HG02981 (cell line): ENCODE results near the gene MYBL2.
A peak's percentile ranks its signal among the peaks of the same experiment; 100 is the strongest.
"Not testable (repeated sequence)": the region's sequence is repeated elsewhere in the genome, so short reads cannot be mapped to it uniquely, and the experiment has no call there.

Experiments
- ATAC-seq: cut with Tn5 transposase; IDR thresholded peaks from one replicate; pipeline ENCODE4 v1.9.1; 2021; ENCODE audit warnings: mild to moderate bottlenecking, moderate library complexity; ENCODE audit not compliant: unreplicated experiment

The MYBL2 gene

DNA sequence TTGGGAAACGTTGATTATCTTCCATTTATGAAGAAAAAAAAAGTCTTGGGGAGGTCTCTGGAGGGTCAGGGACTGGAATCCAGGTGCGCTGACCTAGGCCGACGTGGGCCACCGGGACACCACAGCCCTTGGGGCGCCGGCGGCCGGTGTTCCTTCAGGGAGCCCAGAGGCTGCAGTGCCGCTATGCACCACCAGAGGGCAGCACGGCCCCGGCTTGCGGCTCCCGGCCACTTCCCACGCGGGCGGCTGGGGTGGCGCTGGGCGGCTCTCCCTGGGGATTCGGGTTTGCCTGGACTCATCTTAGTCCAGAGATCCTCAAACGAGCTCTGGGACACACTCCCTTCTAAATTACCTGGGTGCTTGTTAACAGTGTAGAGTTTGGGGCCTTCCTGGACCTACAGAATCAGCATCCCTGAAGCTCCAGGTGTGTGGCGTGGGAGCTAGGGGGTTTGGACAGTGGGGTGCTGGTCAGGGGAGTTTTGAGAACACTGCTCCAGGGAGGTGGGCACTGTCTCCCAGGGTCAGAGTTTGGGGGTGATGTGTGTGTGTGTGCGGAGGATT lies 82.9 kb downstream of the MYBL2 start:
- no peak for ATAC-seq

DNA sequence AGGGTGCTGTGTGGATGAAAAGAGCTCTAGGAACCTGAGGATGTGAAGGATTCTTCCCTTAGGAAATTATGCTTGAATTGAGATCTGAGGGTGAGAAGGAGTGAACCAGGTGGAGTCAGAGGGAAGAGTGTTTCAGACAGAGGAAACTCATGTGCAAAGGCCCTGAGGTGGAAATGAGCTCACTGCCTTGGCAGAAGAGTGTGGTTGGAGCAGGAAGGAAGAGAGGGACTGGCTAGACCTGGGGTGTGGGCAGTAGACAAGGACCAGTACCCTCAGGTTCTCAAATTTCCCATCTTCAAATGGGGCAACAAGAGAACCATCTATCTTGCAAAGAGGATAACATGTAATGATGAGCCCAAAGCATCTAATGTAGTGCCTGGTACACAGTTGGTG lies 83.9 kb downstream of the MYBL2 start:
- no peak for ATAC-seq

DNA sequence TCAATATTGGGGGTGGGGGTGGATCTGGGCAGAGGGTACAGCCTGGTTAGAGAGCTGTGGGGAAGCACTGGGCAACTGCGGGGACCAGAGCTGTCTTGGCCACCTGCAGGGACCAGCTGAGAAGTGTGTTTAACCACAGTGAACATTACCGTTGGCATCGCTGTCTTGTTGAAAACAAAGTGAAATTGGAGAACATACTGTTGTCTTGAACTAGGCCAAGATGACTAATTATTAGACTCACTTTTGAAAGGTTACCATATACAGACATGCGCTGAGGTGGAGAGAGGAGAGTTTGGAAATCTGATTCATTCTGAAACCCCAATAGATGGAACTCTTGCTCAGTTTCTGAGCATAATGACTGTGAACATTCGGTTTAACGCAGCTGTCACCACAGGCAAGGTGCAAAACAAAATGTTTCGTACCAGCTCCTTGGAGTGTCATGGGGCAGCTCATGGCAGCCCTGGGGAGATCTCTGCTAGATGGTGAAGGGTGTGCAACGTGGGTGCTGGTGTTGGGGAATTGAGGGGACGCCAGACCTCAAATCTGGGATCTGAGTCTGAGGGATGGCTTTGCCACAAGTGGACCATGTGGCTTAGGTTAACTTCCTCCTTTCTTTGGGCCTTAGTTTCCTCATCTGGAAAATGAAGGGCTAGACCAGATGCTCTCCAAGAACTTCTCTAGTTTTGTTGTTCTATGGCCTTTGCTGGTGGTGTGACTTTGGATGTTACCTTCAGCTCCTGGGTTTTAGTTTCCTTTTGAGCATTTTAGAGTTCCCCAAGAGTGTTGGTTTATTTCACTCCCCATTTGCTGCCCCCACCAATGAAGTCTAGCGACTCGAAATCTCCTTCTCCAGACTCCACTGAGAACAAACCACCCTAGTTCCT lies 84.5 kb downstream of the MYBL2 start:
- peak; percentile 81 for ATAC-seq

DNA sequence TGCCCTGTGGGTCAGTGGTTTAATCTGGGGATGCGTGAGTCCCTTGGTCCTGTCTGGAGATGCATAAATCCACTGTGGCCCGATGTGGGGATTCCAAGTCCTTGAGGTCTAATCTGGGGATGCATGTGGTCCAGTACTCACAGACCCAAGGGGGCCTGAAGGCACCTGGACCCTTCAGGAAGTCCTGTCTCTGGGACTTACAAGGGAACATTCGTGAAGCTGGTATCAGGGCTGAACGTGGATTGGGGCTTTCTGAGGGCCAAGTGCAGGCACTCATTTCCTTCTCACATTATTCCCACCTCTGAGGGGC lies 85.1 kb downstream of the MYBL2 start:
- ATAC-seq = no peak

DNA sequence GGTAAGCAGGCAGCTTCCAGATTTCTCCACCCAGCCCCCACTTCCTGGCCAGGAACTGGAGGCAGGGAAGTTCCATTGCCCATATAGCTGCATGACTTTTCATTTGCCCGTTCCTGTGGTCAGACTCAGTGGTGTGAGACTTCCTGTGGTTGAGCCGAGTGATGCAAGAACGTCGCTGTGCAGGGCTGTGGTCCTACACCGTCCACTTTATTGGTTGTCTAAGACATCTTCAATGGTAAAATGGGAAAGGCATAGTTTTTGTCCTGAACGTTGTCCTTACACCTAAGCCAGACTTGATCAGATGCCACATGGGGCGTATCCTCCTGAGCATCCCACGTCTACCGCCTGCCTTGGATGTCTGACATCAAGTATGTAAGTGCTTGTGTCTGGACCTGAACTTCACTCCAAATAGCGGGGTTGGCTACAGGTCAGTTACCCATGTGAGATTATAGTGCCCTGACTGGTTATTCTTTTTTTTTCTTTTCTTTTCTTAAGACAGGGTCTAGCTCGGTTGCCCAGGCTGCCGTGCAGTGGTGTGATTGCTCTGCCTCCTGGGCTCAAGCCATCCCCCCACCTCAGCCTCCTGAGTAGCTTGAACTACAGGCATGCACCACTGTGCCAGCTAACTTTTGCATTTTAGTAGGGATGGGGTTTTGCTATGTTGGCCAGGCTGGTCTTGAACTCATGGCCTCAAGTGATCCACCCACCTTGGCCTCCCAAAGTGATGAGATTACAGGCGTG lies 85.8 kb downstream of the MYBL2 start:
- peak; percentile 41 for ATAC-seq

DNA sequence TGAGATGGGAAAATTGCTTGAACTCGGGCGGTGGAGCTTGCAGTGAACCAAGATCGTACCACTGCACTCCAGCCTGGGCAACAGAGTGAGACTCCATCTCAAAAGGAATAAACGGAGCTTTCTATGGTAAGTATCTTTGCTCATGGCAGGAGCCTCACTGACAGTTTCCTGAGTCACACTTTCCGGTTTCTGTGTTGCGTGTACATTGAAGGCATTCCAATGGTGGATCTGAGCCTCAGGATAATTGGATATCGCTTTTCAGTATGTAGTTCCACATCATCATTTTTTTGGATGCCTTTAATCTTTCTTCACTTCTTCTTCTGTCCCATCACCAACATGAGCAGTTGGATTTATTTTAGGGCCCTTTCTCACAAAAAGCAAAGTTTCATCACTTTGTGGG lies 88.5 kb downstream of the MYBL2 start:
- no peak for ATAC-seq

DNA sequence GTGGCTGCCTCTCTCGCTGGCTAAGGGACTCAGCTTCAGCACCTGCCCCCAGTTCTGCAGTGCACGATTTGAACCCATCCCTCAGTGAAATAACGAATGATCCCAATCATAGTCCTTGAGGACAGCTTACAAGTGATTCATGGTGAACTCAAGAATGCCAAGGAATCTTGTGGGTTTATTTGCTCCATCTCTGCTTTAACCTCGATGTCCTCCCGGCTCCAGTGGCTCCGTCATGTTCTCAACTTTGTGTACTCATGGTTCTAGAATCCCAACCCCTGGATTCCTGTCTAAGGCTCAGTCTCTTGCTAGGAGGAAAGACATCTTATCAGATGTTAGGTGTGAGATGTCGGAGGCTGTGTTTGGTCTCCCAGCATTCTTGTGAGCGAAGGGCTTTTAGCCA lies 88.9 kb downstream of the MYBL2 start:
- no peak for ATAC-seq

DNA sequence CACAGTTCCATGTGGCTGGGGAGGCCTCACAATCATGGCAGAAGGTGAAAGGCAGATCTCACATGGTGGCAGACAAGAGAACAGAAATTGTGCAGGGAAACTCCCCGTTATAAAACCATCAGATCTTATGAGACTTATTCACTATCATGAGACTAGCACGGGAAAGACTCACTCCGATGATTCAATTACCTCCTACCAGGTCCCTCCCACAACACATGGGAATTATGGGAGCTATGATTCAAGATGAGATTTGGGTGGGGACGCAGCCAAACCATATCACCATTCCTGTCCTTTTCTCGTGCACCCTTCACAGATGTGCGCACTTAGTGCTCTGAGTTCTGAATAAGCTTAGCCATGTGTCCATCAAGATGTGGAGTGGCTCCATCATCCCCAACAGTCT lies 91.0 kb downstream of the MYBL2 start:
- not testable (repeated sequence) for ATAC-seq

DNA sequence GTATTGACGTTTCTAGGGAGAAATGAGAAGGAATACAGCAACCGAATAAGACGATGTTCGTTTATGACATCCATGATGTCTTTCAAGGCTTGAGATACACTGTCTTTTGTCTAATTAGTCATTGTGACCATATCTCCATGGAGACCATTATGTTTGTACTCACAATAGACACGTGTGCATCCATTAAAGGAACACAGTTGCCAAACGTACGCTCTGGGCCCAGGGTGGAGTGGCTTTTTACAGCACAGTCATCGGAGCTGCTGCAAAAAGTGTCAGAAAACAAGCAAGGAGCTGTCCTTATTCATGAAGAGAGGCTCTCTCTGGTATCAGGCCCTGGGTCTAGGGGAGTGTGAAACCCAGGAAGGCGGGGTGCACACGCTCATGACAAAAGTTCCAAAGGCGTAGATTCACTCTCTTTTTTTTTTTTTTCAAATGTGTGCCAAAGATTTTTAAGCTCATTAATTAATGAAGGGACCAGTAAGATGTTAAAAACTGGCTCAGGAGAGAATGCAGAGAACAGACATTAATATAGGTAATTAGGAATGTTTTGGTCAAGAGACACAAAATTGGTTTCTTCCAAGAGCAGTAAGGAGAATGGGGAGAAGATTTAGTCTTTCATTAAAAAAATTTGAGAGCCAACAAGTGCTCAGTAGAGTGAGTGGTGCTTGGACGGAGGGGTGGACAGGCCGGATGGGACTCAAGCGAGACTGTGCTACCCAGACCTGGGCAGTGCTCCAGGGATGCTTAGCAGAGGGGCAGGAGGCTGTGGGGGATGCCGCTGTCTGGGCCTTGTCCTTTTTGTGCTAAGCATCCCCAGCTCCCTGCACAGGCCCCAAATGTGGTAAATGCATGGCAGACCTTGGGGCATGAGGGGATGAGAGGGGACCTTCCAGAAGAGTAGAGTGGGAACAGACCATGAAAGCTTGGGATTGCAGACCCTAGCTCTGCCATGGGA lies 94.7 kb downstream of the MYBL2 start:
- ATAC-seq = no peak

DNA sequence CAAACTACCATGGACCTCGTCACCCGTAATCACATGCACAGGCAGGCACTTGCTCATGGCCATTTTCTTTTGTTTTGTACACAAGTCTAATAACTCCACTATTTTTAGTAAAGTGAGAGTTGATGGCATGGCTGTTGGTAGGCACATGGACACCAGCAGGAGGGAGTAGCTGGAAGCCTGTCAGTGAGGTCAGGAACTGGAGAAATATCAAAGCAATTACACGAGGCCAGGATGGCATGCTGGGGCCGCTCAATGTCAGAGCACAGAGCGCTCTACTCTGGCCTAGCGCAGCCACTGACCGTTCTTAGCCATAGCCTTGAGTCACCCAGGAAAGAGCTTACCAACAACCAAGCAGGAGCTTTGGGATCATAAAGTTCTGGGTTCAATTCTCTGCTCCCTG lies 96.0 kb downstream of the MYBL2 start:
- ATAC-seq = no peak

DNA sequence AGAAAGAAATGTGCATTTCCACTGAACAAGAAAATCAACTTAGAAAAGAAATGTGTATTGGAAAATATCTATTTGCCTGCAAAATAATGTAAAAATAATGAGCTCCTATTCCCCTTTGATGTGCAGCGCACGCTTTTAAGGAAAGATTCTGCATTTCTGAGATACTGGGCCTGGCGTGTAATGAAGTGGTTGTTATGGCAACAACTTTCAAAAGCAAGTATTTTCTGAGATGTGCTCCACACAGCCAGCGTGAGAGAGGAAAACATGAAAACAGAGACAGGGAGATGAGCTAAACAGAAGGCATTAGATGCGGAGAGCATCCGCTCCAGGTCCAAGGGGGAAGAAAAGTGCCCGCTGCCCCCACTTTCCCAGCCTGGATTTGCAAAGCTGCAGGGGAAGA lies 99.0 kb downstream of the MYBL2 start:
- no peak for ATAC-seq
